Measurements from ENCODE around the gene GALNT9.

The GALNT9 gene

GRCh38 chr12:132166093-132166492 lies 163.3 kb downstream of the GALNT9 start:
- DNase-seq: no peak

GRCh38 chr12:132165584-132165983 lies 163.8 kb downstream of the GALNT9 start:
- no peak for DNase-seq

GRCh38 chr12:132164426-132164825 lies 165.0 kb downstream of the GALNT9 start:
- no peak for DNase-seq

- DNase-seq: no peak
Observed at GRCh38 chr12:132163911-132164288, 165.5 kb downstream of the GALNT9 start.

- DNase-seq: no peak
Observed at GRCh38 chr12:132163041-132163910, 166.1 kb downstream of the GALNT9 start.

- DNase-seq: no peak
Observed at GRCh38 chr12:132162508-132163031, 166.8 kb downstream of the GALNT9 start.

GRCh38 chr12:132161796-132162507 lies 167.4 kb downstream of the GALNT9 start:
- DNase-seq: no peak

- no peak for DNase-seq
Observed at GRCh38 chr12:132161036-132161781, 168.2 kb downstream of the GALNT9 start.

- no peak for DNase-seq
Observed at GRCh38 chr12:132160601-132161035, 168.8 kb downstream of the GALNT9 start.

- DNase-seq: no peak
Observed at GRCh38 chr12:132160016-132160415, 169.4 kb downstream of the GALNT9 start.

GRCh38 chr12:132159555-132160003 lies 169.8 kb downstream of the GALNT9 start:
- no peak for DNase-seq

- DNase-seq: no peak
Observed at GRCh38 chr12:132158677-132159554, 170.5 kb downstream of the GALNT9 start.

- no peak for DNase-seq
Observed at GRCh38 chr12:132157733-132158409, 171.5 kb downstream of the GALNT9 start.

- DNase-seq: no peak
Observed at GRCh38 chr12:132156573-132157325, 172.6 kb downstream of the GALNT9 start.

GRCh38 chr12:132155771-132156572 lies 173.4 kb downstream of the GALNT9 start:
- DNase-seq: no peak

GRCh38 chr12:132154941-132155770 lies 174.2 kb downstream of the GALNT9 start:
- no peak for DNase-seq

- no peak for DNase-seq
Observed at GRCh38 chr12:132154341-132154761, 175.0 kb downstream of the GALNT9 start.

GRCh38 chr12:132153501-132154340 lies 175.7 kb downstream of the GALNT9 start:
- peak; percentile 54 for DNase-seq

Measured in NCI-H1694 treated with DMSO at 0.1 percent for 48 hours (cell line).